ENCODE data around the gene RBM12. TPM values are rescaled to one million over a fixed set of nuclear protein-coding genes. Genes with fewer than 3 reads are reported as not detected.

RBM12 gene
- total and polyA plus RNA-seq, 4 donors, result 3.4 to 20.0 (median 15.8) TPM

- peak in 1 of 2 donors; percentile 24 for TF ChIP-seq RXRA (IDR thresholded peaks at IDR 0.05)
- TF ChIP-seq RAD21 (IDR thresholded peaks at IDR 0.05), result peak in 1 of 2 donors; percentile 30
- peak; percentile 27 for TF ChIP-seq CTCF (IDR thresholded peaks at IDR 0.05; ENCODE audit: low read depth, low read length, missing input control)
- TF ChIP-seq FOXA1 (IDR thresholded peaks at IDR 0.05), result no peak
- 10% methylated on average over 22 of the region's 22 CpGs for WGBS
- H3K36me3 ChIP-seq (ENCODE audit: control insufficient read depth in 4 of 4, insufficient read depth in 3 of 4, low read depth in 1 of 4, low read length in 3 of 4), result peaks cover 0 to 2% (median 0%) of the 10 kb centered on the region in 4 donors
- H3K9me3 ChIP-seq (ENCODE audit: control insufficient read depth in 4 of 4, low read length in 3 of 4), result no peaks in the 10 kb centered on the region
- no peak for DNase-seq (ENCODE audit: low spot score)
- peak overlapping the region; percentile 62 to 65 for H3K27ac ChIP-seq (ENCODE audit: low read depth in 1 of 2, low read length in 2 of 2)
- H3K9ac ChIP-seq (ENCODE audit: low read depth in 1 of 2, low read length in 2 of 2), result no peak overlapping the region
- peaks cover 15 to 37% (median 25%) of the 10 kb centered on the region in 4 donors for H3K4me1 ChIP-seq (ENCODE audit: control insufficient read depth in 4 of 4, insufficient read depth in 4 of 4, low read length in 3 of 4)
- peak overlapping the region in 2 of 3 donors; percentile 16 to 30 for H3K4me3 ChIP-seq (ENCODE audit: low read depth in 1 of 3, low read length in 3 of 3)
- no peaks in the 10 kb centered on the region for H3K27me3 ChIP-seq (ENCODE audit: control insufficient read depth in 4 of 4, insufficient read depth in 4 of 4, low read length in 3 of 4)
Observed at GRCh38 chr20:35617397-35618262, 47.1 kb downstream of the RBM12 start.

GRCh38 chr20:35616465-35617396 is 48.0 kb downstream of the RBM12 start:
- peak; percentile 86 for DNase-seq (ENCODE audit: low spot score)
- H3K36me3 ChIP-seq (ENCODE audit: control insufficient read depth in 4 of 4, insufficient read depth in 3 of 4, low read depth in 1 of 4, low read length in 3 of 4), result peaks cover 0 to 2% (median 0%) of the 10 kb centered on the region in 4 donors
- H3K9me3 ChIP-seq (ENCODE audit: control insufficient read depth in 4 of 4, low read length in 3 of 4), result no peaks in the 10 kb centered on the region
- H3K9ac ChIP-seq (ENCODE audit: low read depth in 1 of 2, low read length in 2 of 2), result no peak overlapping the region
- H3K27me3 ChIP-seq (ENCODE audit: control insufficient read depth in 4 of 4, insufficient read depth in 4 of 4, low read length in 3 of 4), result no peaks in the 10 kb centered on the region
- WGBS, result 5% methylated on average over 57 of the region's 57 CpGs
- H3K4me3 ChIP-seq (ENCODE audit: low read depth in 1 of 3, low read length in 3 of 3), result peak overlapping the region in 2 of 3 donors; percentile 16 to 37
- peak in 1 of 2 donors; percentile 3 for TF ChIP-seq JUND (IDR thresholded peaks at IDR 0.05)
- no peak for TF ChIP-seq ZBTB33 (IDR thresholded peaks at IDR 0.05)
- TF ChIP-seq NR2F2 (IDR thresholded peaks at IDR 0.05), result no peak
- TF ChIP-seq YY1 (IDR thresholded peaks at IDR 0.05), result peak; percentile 52
- no peak for TF ChIP-seq FOXA1 (IDR thresholded peaks at IDR 0.05)
- TF ChIP-seq CTCF (IDR thresholded peaks at IDR 0.05; ENCODE audit: low read depth, low read length, missing input control), result no peak
- peak; percentile 17 for TF ChIP-seq HNF4G (IDR thresholded peaks at IDR 0.05)
- TF ChIP-seq MAX (IDR thresholded peaks at IDR 0.05), result no peak
- peak in 1 of 2 donors; percentile 47 for TF ChIP-seq GABPA (IDR thresholded peaks at IDR 0.05 in 1 of 2, conservative IDR thresholded peaks at IDR 0.05 in 1 of 2)
- TF ChIP-seq HNF4A (conservative IDR thresholded peaks at IDR 0.05), result peak; percentile 8 to 42
- TF ChIP-seq RXRA (IDR thresholded peaks at IDR 0.05), result peak; percentile 61 to 68
- TF ChIP-seq TAF1 (conservative IDR thresholded peaks at IDR 0.05), result no peak
- no peak for TF ChIP-seq SP1 (IDR thresholded peaks at IDR 0.05)
- no peak for TF ChIP-seq FOXA2 (IDR thresholded peaks at IDR 0.05)
- H3K4me1 ChIP-seq (ENCODE audit: control insufficient read depth in 4 of 4, insufficient read depth in 4 of 4, low read length in 3 of 4), result peaks cover 15 to 37% (median 25%) of the 10 kb centered on the region in 4 donors
- H3K27ac ChIP-seq (ENCODE audit: low read depth in 1 of 2, low read length in 2 of 2), result peak overlapping the region; percentile 62 to 65

All from liver (tissue), 9 donors.